Mucosa of descending colon (tissue), 3 donors: ENCODE measurements around the gene DPYD. TPM values are rescaled to one million over a fixed set of nuclear protein-coding genes. Genes with fewer than 3 reads are reported as not detected.

Experiments
- ATAC-seq: fragments of 200-7000 bp; cut with Tn5 transposase; one replicate; pipeline ENCODE4 v1.9.1; 2020; ENCODE audit warnings: mild to moderate bottlenecking, moderate library complexity
- DNase-seq, 3 donors: peaks; one replicate each; pipeline ENCODE4 v3.0.0-alpha.2; 2020
- H3K36me3 ChIP-seq: fragments of 200-600 bp; one replicate; pipeline ENCODE4 v1.8.0; 2021; ENCODE audit warnings: low read depth, mild to moderate bottlenecking
- H3K4me1 ChIP-seq: fragments of 200-600 bp; one replicate; pipeline ENCODE4 v1.8.0; 2021; ENCODE audit warnings: low read depth, mild to moderate bottlenecking
- H3K4me3 ChIP-seq: fragments of 200-600 bp; one replicate; pipeline ENCODE4 v1.8.0; 2021; ENCODE audit warnings: mild to moderate bottlenecking
- H3K9me3 ChIP-seq: fragments of 200-600 bp; one replicate; pipeline ENCODE4 v1.8.0; 2021; ENCODE audit warnings: mild to moderate bottlenecking
- CTCF ChIP-seq: fragments of 200-600 bp; IDR thresholded peaks from one replicate; pipeline ENCODE4 v1.8.0; 2022; ENCODE audit warnings: antibody characterized with exemption, mild to moderate bottlenecking
- intact Hi-C, 2 donors: fragments of 100-400 bp; cut with DNase I in 1 of 2; cut with micrococcal nuclease in 1 of 2; formaldehyde crosslinking; loops; one replicate each; pipeline versions ENCODE4 v1.11.0 to v1.11.1; 2022; cut with DNase I, micrococcal nuclease
- total RNA-seq, 3 donors: library from RNA; stranded (reverse); fragmentation: NEBNext Ultra II Directional in 2 of 3; extraction: Animal tissue kit (Norgen Biotek cat#: 25700) in 2 of 3; gene quantifications; one replicate each; pipeline versions ENCODE4 v1.2.1 to v1.2.4, GENCODE V29; 2021 to 2023
- donor health status: DM: no; HTN: no; CAD: no; lungs with moderate emphysema.
- donor health status: DM: no; HTN: no; CAD: no.
- donor health status: DM: no; HTN: yes; CAD: no.

The DPYD gene
- total RNA-seq, 3 donors from 2014 or later: 13.8 to 33.3 (median 19.7) TPM

- Histone ChIP-seq H3K9me3 (no peaks in the 10 kb centered on the region), H3K4me3 (no peak overlapping the region), H3K4me1 (no peaks in the 10 kb centered on the region), H3K36me3 (no peaks in the 10 kb centered on the region)
- TF ChIP-seq CTCF: no peak
- no peak for ATAC-seq
- no peak for DNase-seq
- intact Hi-C loops: no loop called here
These were observed 496.6 kb downstream of the DPYD start for GRCh38 chr1:97424209-97424608.

GRCh38 chr1:97423403-97423802 lies 497.4 kb downstream of the DPYD start:
- H3K36me3 ChIP-seq: no peaks in the 10 kb centered on the region
- no peaks in the 10 kb centered on the region for H3K9me3 ChIP-seq
- H3K4me1 ChIP-seq: no peaks in the 10 kb centered on the region
- TF ChIP-seq CTCF: no peak
- no peak for ATAC-seq
- no peak overlapping the region for H3K4me3 ChIP-seq
- intact Hi-C loops: no loop called here
- no peak for DNase-seq

GRCh38 chr1:97417661-97418060 lies 503.2 kb downstream of the DPYD start:
- no peak for TF ChIP-seq CTCF
- ATAC-seq (no peak), DNase-seq (no peak)
- Histone ChIP-seq H3K9me3 (no peaks in the 10 kb centered on the region), H3K36me3 (no peaks in the 10 kb centered on the region), H3K4me1 (no peaks in the 10 kb centered on the region), H3K4me3 (no peak overlapping the region)
- intact Hi-C loops: no loop called here

- no peak overlapping the region for H3K4me3 ChIP-seq
- H3K4me1 ChIP-seq: no peaks in the 10 kb centered on the region
- no peaks in the 10 kb centered on the region for H3K36me3 ChIP-seq
- ATAC-seq: no peak
- no peaks in the 10 kb centered on the region for H3K9me3 ChIP-seq
- intact Hi-C loops: no loop called here
- TF ChIP-seq CTCF: no peak
- no peak for DNase-seq
These were observed 506.0 kb downstream of the DPYD start for GRCh38 chr1:97414682-97415312.

GRCh38 chr1:97412737-97413136 lies 508.1 kb downstream of the DPYD start:
- no peak for ATAC-seq
- intact Hi-C loops: no loop called here
- no peak for DNase-seq
- TF ChIP-seq CTCF: no peak
- H3K9me3 ChIP-seq: no peaks in the 10 kb centered on the region
- H3K4me1 ChIP-seq: no peaks in the 10 kb centered on the region
- no peak overlapping the region for H3K4me3 ChIP-seq
- H3K36me3 ChIP-seq: no peaks in the 10 kb centered on the region

GRCh38 chr1:97412166-97412565 lies 508.7 kb downstream of the DPYD start:
- DNase-seq (no peak), ATAC-seq (no peak)
- TF ChIP-seq CTCF: no peak
- intact Hi-C loops: no loop called here
- Histone ChIP-seq H3K4me3 (no peak overlapping the region), H3K4me1 (no peaks in the 10 kb centered on the region), H3K36me3 (no peaks in the 10 kb centered on the region), H3K9me3 (no peaks in the 10 kb centered on the region)
